ENCODE measurements around the gene CFAP100. TPM values are rescaled to one million over a fixed set of nuclear protein-coding genes. Genes with fewer than 3 reads are reported as not detected.

CFAP100 gene
- total RNA-seq, 1 donor from 2014 or later: not detected

DNA sequence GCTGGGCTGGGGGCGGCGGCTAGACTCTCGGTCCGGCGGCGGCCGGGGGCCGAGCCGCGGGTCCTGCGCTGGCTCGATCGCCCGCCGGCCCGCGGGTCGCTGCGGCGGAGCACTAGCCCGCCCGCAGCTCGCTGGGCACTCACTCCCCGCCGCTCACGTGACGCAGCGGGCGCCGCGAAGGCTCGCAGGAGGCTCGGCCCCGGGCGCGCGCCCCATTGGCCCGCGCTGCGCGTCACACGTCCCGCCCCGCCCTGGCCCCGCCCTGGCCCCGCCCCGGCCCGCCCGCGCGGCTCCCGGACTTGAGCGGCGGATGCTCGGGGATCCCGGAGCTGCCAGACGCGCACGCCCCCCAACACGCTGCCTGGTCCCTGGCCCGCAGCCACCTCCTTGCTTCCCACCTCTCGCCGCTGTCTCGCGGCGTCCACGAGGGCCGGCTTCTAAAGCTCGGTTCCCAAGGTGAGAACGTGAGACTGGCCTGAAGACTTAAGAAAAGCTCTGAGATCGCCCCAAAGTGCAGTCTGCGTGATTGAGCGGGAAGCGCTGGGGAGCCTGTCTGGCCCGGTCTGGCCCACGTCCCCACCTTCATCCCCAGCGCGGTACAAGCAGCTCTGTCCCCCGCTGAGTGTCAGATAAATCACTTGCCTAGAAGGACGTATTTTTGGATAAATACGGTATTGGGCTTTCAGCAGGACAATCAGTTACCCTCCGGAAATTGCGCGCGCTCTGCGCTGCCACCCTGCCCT lies 37.2 kb upstream of the CFAP100 start, which contains the start of gene KLF15:
Gene KLF15, minus strand, starts transcription at position 114 of the 743 bp plus-strand sequence. CDS start 4,486 bp downstream, outside the sequence.
- peak within 1 kb of the TSS; percentile 63 for H3K4me3 ChIP-seq (ENCODE audit: low read depth, low read length)
- TF ChIP-seq, protein P1, sequence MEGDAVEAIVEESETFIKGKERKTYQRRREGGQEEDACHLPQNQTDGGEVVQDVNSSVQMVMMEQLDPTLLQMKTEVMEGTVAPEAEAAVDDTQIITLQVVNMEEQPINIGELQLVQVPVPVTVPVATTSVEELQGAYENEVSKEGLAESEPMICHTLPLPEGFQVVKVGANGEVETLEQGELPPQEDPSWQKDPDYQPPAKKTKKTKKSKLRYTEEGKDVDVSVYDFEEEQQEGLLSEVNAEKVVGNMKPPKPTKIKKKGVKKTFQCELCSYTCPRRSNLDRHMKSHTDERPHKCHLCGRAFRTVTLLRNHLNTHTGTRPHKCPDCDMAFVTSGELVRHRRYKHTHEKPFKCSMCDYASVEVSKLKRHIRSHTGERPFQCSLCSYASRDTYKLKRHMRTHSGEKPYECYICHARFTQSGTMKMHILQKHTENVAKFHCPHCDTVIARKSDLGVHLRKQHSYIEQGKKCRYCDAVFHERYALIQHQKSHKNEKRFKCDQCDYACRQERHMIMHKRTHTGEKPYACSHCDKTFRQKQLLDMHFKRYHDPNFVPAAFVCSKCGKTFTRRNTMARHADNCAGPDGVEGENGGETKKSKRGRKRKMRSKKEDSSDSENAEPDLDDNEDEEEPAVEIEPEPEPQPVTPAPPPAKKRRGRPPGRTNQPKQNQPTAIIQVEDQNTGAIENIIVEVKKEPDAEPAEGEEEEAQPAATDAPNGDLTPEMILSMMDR (conservative IDR thresholded peaks at IDR 0.05; ENCODE audit: low read depth, low read length): no peak
- DNase-seq (ENCODE audit: low read depth): no peak

DNA sequence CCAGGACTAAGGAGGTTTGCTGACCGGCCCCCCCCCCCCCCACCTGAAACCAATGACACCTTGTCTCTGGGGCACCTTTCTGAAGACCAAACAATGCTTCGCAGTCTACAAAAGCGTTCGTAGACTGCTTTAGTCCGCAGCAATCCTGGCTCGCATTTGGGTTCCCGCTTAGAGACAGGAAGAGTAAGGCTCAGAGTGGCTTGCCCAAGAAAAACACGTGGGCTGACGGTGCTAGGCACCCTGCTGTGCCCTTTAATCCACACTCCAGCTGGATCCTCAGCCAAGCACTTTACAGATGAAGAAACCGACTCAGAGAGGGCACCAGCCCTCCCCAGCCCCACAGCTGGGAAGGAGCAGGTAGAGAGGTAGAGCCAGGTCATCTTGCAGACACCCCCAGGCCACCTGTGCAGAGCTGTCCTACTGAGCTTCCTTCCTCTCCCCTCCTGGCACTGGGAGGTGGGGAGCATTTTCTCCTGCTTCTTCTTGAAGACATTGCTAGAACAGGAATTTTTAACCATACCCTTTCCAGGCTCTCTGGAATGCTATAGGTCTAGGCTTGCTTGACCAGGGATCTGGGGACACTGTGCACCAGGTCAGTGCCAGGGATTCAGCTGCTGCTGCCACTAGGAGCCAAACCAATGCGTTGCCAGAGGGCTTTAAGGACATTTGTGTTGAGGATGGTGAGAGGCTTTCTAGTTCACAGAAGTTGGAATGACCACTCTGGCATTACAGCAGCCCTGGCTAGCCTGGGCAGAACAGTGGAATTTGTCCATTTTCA lies 36.5 kb upstream of the CFAP100 start:
- peak overlapping the region; percentile 63 for H3K4me3 ChIP-seq (ENCODE audit: low read depth, low read length)
- DNase-seq (ENCODE audit: low read depth): no peak

DNA sequence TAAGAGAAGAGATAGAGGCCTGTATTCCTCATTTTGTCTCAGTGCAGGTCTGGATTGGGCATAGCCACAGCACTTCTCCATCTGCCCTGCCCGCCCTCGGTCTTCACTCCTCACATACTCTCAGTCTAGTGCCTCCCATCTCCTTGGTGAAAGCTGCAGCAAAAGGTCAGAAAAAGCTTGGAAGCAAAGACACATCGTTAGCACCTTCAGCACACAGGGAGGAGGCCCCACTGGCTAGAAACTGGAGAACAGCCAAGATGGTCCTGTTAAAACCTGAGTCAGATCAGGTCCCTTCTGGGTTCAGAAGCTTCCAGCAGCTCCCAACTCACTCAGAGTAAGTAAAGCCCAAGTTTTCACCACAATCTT lies 35.9 kb upstream of the CFAP100 start:
- TF ChIP-seq, protein P1 (conservative IDR thresholded peaks at IDR 0.05; ENCODE audit: low read depth, low read length): no peak
- no peak for DNase-seq (ENCODE audit: low read depth)
- H3K4me3 ChIP-seq (ENCODE audit: low read depth, low read length): no peak overlapping the region

More for the DNA sequence above, 36.5 kb upstream of the CFAP100 start:
- TF ChIP-seq, protein P1 (conservative IDR thresholded peaks at IDR 0.05; ENCODE audit: low read depth, low read length): no peak

DNA sequence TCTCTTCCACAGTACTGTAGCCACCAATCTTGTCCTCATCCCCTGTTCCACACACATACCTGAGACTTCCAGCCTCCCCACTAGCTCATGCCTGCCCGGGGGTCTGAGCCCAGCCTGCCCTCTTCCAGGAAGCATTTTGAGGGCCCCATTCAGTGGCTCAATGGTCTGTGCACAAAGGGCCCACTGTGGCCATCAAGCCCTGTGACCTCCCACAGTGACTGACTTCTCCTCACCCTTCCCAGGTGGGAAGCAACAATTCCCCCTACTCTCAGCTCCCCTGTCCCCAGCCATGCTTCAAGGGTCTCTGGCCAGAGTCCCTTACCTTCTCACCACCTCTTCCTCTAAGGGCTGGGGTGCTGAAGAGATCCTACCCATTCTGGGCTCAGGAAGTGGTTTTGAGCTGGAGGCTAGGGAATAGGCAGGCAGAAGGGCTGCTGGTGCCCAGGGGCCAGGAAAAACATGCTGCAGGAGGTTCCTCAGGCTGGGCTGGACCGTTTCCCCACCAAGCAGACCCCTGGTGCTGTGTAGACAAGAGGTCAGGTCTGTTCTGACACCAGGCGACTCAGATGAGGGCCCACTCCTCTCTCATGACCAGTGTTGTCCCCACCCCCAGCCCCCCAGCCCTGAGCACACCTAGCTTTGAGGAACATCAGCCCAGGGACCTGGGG lies 34.5 kb upstream of the CFAP100 start:
- TF ChIP-seq, protein P1 (conservative IDR thresholded peaks at IDR 0.05; ENCODE audit: low read depth, low read length): no peak
- DNase-seq (ENCODE audit: low read depth): no peak
- H3K4me3 ChIP-seq (ENCODE audit: low read depth, low read length): no peak overlapping the region

DNA sequence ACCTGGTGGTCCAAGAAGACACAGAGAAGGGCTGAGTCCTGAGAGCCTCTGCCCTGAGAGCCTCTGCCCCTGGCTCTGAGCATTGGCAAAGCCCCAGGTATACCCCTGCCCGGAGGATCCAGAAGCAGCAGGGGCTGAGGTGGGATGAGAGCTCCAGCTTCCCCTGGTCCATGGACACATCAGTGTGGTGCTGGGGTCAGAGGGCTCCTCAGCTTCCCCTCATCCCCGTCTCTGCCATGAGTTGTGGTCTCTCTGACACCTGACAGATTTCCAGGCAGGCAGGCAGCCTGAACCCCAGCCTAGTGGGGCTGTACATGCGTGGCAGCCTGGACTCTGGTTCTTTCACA lies 34.0 kb upstream of the CFAP100 start:
- no peak overlapping the region for H3K4me3 ChIP-seq (ENCODE audit: low read depth, low read length)

DNA sequence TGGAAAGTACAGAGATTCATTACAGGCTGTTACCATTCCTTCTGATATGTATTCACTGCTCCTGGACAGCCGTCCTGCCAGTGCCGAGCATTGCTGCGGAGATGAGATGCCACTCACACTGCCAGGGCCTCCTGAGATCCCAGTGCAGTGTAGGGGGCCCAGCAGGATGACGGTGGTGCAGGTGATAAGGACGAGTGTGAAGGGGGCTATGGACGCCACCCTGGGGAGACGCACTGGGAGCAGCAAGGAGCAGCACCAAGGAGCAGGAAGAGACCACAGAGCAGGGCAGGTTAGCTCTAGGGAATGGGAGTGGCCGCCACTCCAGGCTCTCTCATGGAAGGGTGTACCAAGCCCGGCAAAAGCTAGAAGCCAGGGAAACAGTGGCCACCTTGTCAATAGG lies 33.5 kb upstream of the CFAP100 start:
- TF ChIP-seq, protein P1 (conservative IDR thresholded peaks at IDR 0.05; ENCODE audit: low read depth, low read length): no peak
- no peak for DNase-seq (ENCODE audit: low read depth)
- H3K4me3 ChIP-seq (ENCODE audit: low read depth, low read length): no peak overlapping the region

More for the DNA sequence above, 34.0 kb upstream of the CFAP100 start:
- TF ChIP-seq, protein P1 (conservative IDR thresholded peaks at IDR 0.05; ENCODE audit: low read depth, low read length): no peak
- no peak for DNase-seq (ENCODE audit: low read depth)

Data from epithelial cell of proximal tubule (primary cell).